ENCODE results near the gene FRA10AC1. TPM values are rescaled to one million over a fixed set of nuclear protein-coding genes. Genes with fewer than 3 reads are reported as not detected.

Gene FRA10AC1
- total and polyA plus RNA-seq, 10 of the 15 experiments (the other 5 are each of a cell fraction or from before 2014, with no cell fraction given) = 5.3 to 18.1 (median 9.9) TPM

DNA sequence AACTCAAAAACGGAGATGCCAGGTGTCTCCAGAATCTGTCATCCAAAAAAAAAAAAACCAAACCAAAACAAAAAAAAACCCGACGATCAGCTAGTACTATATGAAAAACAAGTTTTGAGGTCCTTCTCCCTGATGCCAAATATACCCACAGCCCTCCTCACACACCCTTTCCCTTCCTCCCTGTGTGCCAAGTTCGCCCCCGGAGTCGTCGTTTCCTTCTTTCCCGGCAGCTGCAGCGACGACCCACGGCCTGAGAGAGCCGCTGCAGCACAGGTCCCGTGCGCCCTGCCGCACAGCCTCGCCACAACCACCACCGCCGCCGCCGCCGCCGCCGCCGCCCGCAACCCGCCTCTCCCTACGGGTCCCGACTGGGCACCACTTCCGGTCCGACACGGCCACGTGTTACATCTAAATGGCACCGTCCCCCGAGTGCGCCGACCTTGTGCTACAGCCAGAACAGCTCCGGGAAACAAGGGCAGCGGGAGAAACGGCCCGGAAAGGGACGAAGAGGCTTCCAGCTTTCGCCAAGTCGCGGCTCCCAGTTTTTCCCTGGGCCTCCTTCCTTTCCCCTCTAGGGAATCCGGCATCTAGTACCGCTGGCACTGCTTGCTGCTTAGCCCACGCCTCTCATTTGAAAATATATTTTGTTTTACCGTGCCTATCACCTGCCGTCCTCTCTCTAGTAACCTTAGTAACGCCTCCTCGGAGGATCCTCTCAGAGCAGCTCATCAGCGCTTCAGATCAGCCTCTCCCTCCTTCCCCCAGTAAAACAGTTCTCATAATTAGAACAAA is at the start of gene FRA10AC1 (continued):
- TF ChIP-seq RBBP5 (conservative IDR thresholded peaks at IDR 0.05) (0 out of 2 replicates have a peak, but pooled peaks have one; percentile 26), SP1 (IDR thresholded peaks at IDR 0.05; ENCODE audit: low read depth, low read length) (peak; percentile 89), RUNX3 (IDR thresholded peaks at IDR 0.05; ENCODE audit: low read length) (peak; percentile 94), GATAD2B (conservative IDR thresholded peaks at IDR 0.05; ENCODE audit: low read depth) (peak; percentile 95), JUNB (IDR thresholded peaks at IDR 0.05) (peak; percentile 21; the same call in 1 of the 2 replicates), ATF7 (IDR thresholded peaks at IDR 0.05; ENCODE audit: low read depth) (peak; percentile 57), PAX8 (IDR thresholded peaks at IDR 0.05) (no peak), HDAC2 (IDR thresholded peaks at IDR 0.05) (no peak), ESRRA (IDR thresholded peaks at IDR 0.05; ENCODE audit: low read length) (no peak), KLF5 (IDR thresholded peaks at IDR 0.05; ENCODE audit: partially characterized antibody) (peak; percentile 71), RB1 (IDR thresholded peaks at IDR 0.05; ENCODE audit: borderline replicate concordance) (peak; percentile 97; the same call in 1 of the 2 replicates), MTA2 (IDR thresholded peaks at IDR 0.05; ENCODE audit: low read depth) (peak; percentile 43; the same call in 1 of the 2 replicates), ASH2L (IDR thresholded peaks at IDR 0.05; ENCODE audit: borderline replicate concordance, low read depth) (0 out of 2 replicates have a peak, but pooled peaks have one; percentile 61), JUND (IDR thresholded peaks at IDR 0.05; ENCODE audit: low read depth, low read length) (0 out of 2 replicates have a peak, but pooled peaks have one; percentile 4), RELA (IDR thresholded peaks at IDR 0.05; ENCODE audit: borderline replicate concordance, partially characterized antibody) (peak; percentile 98)
- TF ChIP-seq, protein P1, sequence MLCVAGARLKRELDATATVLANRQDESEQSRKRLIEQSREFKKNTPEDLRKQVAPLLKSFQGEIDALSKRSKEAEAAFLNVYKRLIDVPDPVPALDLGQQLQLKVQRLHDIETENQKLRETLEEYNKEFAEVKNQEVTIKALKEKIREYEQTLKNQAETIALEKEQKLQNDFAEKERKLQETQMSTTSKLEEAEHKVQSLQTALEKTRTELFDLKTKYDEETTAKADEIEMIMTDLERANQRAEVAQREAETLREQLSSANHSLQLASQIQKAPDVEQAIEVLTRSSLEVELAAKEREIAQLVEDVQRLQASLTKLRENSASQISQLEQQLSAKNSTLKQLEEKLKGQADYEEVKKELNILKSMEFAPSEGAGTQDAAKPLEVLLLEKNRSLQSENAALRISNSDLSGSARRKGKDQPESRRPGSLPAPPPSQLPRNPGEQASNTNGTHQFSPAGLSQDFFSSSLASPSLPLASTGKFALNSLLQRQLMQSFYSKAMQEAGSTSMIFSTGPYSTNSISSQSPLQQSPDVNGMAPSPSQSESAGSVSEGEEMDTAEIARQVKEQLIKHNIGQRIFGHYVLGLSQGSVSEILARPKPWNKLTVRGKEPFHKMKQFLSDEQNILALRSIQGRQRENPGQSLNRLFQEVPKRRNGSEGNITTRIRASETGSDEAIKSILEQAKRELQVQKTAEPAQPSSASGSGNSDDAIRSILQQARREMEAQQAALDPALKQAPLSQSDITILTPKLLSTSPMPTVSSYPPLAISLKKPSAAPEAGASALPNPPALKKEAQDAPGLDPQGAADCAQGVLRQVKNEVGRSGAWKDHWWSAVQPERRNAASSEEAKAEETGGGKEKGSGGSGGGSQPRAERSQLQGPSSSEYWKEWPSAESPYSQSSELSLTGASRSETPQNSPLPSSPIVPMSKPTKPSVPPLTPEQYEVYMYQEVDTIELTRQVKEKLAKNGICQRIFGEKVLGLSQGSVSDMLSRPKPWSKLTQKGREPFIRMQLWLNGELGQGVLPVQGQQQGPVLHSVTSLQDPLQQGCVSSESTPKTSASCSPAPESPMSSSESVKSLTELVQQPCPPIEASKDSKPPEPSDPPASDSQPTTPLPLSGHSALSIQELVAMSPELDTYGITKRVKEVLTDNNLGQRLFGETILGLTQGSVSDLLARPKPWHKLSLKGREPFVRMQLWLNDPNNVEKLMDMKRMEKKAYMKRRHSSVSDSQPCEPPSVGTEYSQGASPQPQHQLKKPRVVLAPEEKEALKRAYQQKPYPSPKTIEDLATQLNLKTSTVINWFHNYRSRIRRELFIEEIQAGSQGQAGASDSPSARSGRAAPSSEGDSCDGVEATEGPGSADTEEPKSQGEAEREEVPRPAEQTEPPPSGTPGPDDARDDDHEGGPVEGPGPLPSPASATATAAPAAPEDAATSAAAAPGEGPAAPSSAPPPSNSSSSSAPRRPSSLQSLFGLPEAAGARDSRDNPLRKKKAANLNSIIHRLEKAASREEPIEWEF (IDR thresholded peaks at IDR 0.05; ENCODE audit: insufficient replicate concordance, low read depth, low read length) = no peak
- TF ChIP-seq, protein P2, sequence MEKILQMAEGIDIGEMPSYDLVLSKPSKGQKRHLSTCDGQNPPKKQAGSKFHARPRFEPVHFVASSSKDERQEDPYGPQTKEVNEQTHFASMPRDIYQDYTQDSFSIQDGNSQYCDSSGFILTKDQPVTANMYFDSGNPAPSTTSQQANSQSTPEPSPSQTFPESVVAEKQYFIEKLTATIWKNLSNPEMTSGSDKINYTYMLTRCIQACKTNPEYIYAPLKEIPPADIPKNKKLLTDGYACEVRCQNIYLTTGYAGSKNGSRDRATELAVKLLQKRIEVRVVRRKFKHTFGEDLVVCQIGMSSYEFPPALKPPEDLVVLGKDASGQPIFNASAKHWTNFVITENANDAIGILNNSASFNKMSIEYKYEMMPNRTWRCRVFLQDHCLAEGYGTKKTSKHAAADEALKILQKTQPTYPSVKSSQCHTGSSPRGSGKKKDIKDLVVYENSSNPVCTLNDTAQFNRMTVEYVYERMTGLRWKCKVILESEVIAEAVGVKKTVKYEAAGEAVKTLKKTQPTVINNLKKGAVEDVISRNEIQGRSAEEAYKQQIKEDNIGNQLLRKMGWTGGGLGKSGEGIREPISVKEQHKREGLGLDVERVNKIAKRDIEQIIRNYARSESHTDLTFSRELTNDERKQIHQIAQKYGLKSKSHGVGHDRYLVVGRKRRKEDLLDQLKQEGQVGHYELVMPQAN (conservative IDR thresholded peaks at IDR 0.05) = peak; percentile 61
- TF ChIP-seq, protein P3, sequence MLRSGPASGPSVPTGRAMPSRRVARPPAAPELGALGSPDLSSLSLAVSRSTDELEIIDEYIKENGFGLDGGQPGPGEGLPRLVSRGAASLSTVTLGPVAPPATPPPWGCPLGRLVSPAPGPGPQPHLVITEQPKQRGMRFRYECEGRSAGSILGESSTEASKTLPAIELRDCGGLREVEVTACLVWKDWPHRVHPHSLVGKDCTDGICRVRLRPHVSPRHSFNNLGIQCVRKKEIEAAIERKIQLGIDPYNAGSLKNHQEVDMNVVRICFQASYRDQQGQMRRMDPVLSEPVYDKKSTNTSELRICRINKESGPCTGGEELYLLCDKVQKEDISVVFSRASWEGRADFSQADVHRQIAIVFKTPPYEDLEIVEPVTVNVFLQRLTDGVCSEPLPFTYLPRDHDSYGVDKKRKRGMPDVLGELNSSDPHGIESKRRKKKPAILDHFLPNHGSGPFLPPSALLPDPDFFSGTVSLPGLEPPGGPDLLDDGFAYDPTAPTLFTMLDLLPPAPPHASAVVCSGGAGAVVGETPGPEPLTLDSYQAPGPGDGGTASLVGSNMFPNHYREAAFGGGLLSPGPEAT (IDR thresholded peaks at IDR 0.05; ENCODE audit: low read depth) = peak; percentile 94
- TF ChIP-seq, protein P4, sequence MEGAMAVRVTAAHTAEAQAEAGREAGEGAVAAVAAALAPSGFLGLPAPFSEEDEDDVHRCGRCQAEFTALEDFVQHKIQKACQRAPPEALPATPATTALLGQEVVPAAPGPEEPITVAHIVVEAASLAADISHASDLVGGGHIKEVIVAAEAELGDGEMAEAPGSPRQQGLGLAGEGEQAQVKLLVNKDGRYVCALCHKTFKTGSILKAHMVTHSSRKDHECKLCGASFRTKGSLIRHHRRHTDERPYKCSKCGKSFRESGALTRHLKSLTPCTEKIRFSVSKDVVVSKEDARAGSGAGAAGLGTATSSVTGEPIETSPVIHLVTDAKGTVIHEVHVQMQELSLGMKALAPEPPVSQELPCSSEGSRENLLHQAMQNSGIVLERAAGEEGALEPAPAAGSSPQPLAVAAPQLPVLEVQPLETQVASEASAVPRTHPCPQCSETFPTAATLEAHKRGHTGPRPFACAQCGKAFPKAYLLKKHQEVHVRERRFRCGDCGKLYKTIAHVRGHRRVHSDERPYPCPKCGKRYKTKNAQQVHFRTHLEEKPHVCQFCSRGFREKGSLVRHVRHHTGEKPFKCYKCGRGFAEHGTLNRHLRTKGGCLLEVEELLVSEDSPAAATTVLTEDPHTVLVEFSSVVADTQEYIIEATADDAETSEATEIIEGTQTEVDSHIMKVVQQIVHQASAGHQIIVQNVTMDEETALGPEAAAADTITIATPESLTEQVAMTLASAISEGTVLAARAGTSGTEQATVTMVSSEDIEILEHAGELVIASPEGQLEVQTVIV (IDR thresholded peaks at IDR 0.05; ENCODE audit: borderline replicate concordance, partially characterized antibody) = peak; percentile 51
